DLD1 (cell line): ENCODE results near the gene DCBLD2.

ENCODE experiments used
- in situ Hi-C: cut with HindIII; loops from 2 replicates; pipeline ENCODE4 v1.10.0; 2017; ENCODE audit warnings: low sequenced_read_pairs

DCBLD2 gene

DNA sequence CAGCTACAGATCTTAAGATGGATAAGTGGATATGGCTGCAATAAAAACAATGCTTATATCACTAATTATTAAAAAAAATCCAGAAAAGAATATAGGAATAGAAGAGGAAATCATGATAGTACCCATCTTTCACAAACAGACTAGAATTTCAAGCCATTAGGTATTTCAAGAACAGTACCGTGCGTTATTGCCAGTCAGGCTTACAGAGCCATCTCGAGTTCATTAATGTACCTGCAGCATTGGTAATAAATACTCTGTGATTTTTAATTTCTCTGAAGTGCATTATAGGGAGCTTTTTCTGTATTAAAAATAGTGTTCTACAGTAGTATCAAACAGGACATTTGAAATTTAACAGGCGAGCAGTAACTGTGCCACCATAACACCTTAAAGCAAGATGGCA lies 102.7 kb downstream of the DCBLD2 start:
- in situ Hi-C loops = loop anchor here (5.0 to 10.0 kb wide), 2 partner anchors 52 to 194 kb away; no protein-coding TSS in a partner anchor

DNA sequence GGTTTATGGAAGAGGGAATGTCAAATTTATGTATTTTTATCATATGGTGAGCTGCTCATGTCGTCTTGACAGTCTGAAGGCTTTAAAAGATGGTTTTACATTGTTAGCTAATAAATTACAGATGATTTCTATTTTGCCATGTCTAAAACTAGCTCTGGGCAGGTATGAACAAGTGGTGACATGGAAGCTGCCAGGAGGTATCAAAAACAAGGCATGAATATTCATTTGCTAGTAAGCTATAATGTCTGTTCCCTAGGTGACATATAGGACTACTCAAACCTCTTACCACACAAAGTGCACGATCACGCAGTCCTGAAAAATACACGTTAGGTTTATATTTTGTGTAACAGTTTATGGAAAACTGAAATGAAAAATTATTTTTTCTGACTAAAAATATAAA lies 103.6 kb downstream of the DCBLD2 start:
- in situ Hi-C loops = loop anchor here (5.0 to 10.0 kb wide), 2 partner anchors 51 to 193 kb away; no protein-coding TSS in a partner anchor

DNA sequence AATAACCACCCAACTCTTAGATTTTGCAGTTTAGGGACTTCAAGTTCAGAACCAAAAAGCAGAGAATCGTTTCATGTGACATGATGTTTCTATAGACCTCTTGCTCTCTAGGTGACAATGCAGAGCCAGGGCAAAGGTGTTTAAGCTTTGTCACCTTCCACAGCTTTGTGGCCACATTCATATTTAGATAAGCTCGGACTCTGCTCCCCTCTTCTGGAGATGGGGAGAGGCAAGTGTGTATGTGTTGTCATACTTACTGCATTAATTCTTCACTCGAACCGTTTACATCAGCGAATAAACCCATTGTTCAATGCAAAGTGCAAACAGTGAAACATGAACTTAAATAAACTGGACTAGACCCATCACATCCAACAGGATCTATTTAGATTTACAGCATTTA lies 105.2 kb downstream of the DCBLD2 start:
- in situ Hi-C loops = loop anchor here (5.0 to 10.0 kb wide), 2 partner anchors 49 to 192 kb away; no protein-coding TSS in a partner anchor

- in situ Hi-C loops = loop anchor here (10.0 kb wide), 1 partner anchor 189 kb away; no protein-coding TSS in a partner anchor
These were observed 107.5 kb downstream of the DCBLD2 start for GRCh38 chr3:98793971-98794370.

- in situ Hi-C loops = loop anchor here (10.0 kb wide), 1 partner anchor 187 kb away; no protein-coding TSS in a partner anchor
These were observed 109.9 kb downstream of the DCBLD2 start for GRCh38 chr3:98791341-98792325.

- in situ Hi-C loops = no loop called here
These were observed 112.8 kb downstream of the DCBLD2 start for GRCh38 chr3:98788651-98789050.

- in situ Hi-C loops = no loop called here
These were observed 114.3 kb downstream of the DCBLD2 start for GRCh38 chr3:98787181-98787580.

- in situ Hi-C loops = no loop called here
These were observed 115.0 kb downstream of the DCBLD2 start for GRCh38 chr3:98786364-98787006.

GRCh38 chr3:98784666-98785600 lies 116.6 kb downstream of the DCBLD2 start:
- in situ Hi-C loops = no loop called here

DNA sequence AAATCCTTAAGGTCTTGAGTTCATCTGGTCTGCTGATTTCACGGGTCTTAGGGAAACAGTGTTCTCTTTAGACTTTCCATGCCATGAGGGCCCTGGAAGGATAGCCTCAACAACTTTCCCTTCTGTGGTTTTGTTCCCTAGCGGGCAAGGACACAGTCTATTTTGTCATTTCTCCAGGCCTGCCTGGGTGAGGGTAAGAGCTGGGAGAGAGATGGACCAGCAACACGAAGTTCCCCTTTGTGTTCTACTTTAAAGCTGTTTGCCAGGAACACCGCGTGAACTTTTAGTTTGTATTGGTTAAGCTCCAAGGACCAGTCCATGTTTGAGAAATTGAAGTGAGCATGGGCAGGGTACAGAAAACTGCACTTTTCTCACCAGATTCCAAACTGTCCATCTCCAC lies 117.5 kb downstream of the DCBLD2 start:
- in situ Hi-C loops = no loop called here

- in situ Hi-C loops = no loop called here
These were observed 118.5 kb downstream of the DCBLD2 start for GRCh38 chr3:98782824-98783500.

DNA sequence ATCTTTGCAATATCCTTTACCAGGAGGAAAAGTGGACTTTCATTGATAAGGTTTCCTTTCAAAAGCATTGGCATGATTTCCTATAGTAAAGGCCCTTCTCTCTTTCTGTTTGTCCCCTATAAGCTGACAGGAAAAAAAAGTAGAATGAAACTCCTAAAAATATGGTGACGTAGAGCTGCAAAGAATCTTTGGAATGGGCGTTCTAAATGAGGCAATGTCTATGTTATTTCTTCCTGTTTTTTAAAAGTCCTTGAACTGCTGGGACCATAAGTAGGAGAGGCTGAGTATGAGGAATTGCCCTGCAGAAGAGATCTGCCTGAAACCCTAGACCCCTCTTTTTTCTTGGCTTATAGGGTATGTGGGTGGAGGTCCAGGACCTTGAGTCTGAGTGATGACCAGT lies 121.2 kb downstream of the DCBLD2 start:
- in situ Hi-C loops = no loop called here

DNA sequence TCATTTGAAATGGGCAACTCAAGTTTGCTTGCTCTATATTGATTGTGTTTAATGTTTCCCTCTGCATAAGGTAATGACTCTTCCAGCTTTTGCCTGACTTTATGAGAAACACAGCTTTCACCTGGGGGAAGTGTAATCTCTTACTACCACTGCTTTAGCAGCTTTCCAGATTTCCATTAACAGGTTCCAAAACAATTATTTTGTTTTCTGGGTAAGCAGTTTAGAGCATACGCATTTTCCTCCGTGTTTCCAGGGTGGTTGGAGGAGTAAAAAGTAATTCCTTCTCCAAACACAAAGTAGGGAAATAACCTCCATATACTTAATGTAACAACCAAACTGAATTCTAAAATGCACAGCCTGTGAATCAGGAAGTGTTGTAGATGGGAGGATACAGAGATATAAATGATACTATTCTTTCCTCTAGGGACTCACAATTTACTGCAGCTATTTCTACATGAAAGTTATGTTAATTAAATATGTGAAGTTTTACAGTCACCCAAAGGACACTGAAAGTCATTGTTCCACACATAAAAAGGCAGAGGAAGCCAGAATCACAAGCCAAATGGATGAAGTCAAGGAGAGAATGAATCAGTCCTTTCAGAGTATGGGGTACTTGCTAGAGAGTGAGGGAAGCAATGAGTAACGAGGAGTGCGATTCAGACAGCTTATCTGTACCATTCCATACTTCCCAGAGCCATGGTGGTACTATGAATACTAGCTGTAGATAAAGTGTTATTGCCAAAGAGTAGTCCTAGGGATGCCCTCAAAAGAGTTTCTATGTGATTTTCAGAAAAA lies 121.8 kb downstream of the DCBLD2 start:
- in situ Hi-C loops = no loop called here

- in situ Hi-C loops = no loop called here
These were observed 122.6 kb downstream of the DCBLD2 start for GRCh38 chr3:98778852-98779413.

GRCh38 chr3:98778383-98778782 lies 123.1 kb downstream of the DCBLD2 start:
- in situ Hi-C loops = no loop called here

GRCh38 chr3:98777801-98778220 lies 123.7 kb downstream of the DCBLD2 start:
- in situ Hi-C loops = no loop called here

GRCh38 chr3:98777286-98777685 lies 124.2 kb downstream of the DCBLD2 start:
- in situ Hi-C loops = no loop called here

GRCh38 chr3:98776140-98776493 lies 125.4 kb downstream of the DCBLD2 start:
- in situ Hi-C loops = no loop called here
